Measurements from ENCODE around the gene OR2T10.
"Not testable (repeated sequence)": the region's sequence is repeated elsewhere in the genome, so short reads cannot be mapped to it uniquely, and the experiment has no call there.

The OR2T10 gene

GRCh38 chr1:248597589-248597988 lies at the start of gene OR2T10:
OR2T10 (minus strand) TSS chr1:248597700; CDS start chr1:248593768, 3,932 bp downstream.
- no peak for DNase-seq

GRCh38 chr1:248645178-248645577 lies 47.7 kb upstream of the OR2T10 start, which contains the start of gene OR2T35:
OR2T35 (minus strand) TSS chr1:248645278; CDS start chr1:248639258, 6,020 bp downstream.
- DNase-seq: not testable (repeated sequence)

- DNase-seq: not testable (repeated sequence)
These were observed 45.6 kb upstream of the OR2T10 start for GRCh38 chr1:248642971-248643651.

- not testable (repeated sequence) for DNase-seq
These were observed 44.1 kb upstream of the OR2T10 start for GRCh38 chr1:248641583-248641982.

GRCh38 chr1:248640906-248641305 lies 43.4 kb upstream of the OR2T10 start:
- not testable (repeated sequence) for DNase-seq

GRCh38 chr1:248639652-248640051 lies 42.2 kb upstream of the OR2T10 start:
- DNase-seq: not testable (repeated sequence)

GRCh38 chr1:248636612-248637011 lies 39.1 kb upstream of the OR2T10 start:
- DNase-seq: not testable (repeated sequence)

- DNase-seq: not testable (repeated sequence)
These were observed 37.5 kb upstream of the OR2T10 start, which contains the start of gene OR2T11 for GRCh38 chr1:248634991-248635390. OR2T11 (minus strand) TSS chr1:248635091; CDS start chr1:248627128, 7,963 bp downstream.

- DNase-seq: no peak
These were observed 34.0 kb upstream of the OR2T10 start for GRCh38 chr1:248631354-248632008.

- no peak for DNase-seq
These were observed 33.1 kb upstream of the OR2T10 start for GRCh38 chr1:248630551-248630950.

GRCh38 chr1:248627971-248628844 lies 30.7 kb upstream of the OR2T10 start:
- DNase-seq: no peak

- DNase-seq: no peak
These were observed 28.5 kb upstream of the OR2T10 start for GRCh38 chr1:248625971-248626370.

GRCh38 chr1:248625166-248625565 lies 27.7 kb upstream of the OR2T10 start:
- no peak for DNase-seq

GRCh38 chr1:248622570-248623001 lies 25.1 kb upstream of the OR2T10 start:
- no peak for DNase-seq

- no peak for DNase-seq
These were observed 24.3 kb upstream of the OR2T10 start for GRCh38 chr1:248621770-248622169.

GRCh38 chr1:248618878-248619277 lies 21.4 kb upstream of the OR2T10 start:
- no peak for DNase-seq

GRCh38 chr1:248618119-248618518 lies 20.6 kb upstream of the OR2T10 start:
- DNase-seq: no peak

- no peak for DNase-seq
These were observed 16.2 kb upstream of the OR2T10 start for GRCh38 chr1:248613742-248614141.

GRCh38 chr1:248611883-248612414 lies 14.4 kb upstream of the OR2T10 start:
- no peak for DNase-seq

- DNase-seq: no peak
These were observed 12.8 kb upstream of the OR2T10 start for GRCh38 chr1:248610301-248610700.

- DNase-seq: no peak
These were observed 1.9 kb upstream of the OR2T10 start for GRCh38 chr1:248599396-248599795.

GRCh38 chr1:248596615-248597014 lies 885 bp downstream of the OR2T10 start:
- DNase-seq: no peak

- no peak for DNase-seq
These were observed 4.3 kb downstream of the OR2T10 start for GRCh38 chr1:248593226-248593625.
